Progenitor cell of endocrine pancreas (in vitro differentiated cells): ENCODE data around the gene H1-8. TPM values are rescaled to one million over a fixed set of nuclear protein-coding genes. Genes with fewer than 3 reads are reported as not detected.
"Not testable (repeated sequence)": the region's sequence is repeated elsewhere in the genome, so short reads cannot be mapped to it uniquely, and the experiment has no call there.

ENCODE experiments used
- DNase-seq: peaks from one replicate; pipeline ENCODE4 v3.0.0; 2021; ENCODE audit warnings: low spot score; ENCODE audit not compliant: unreplicated experiment
- H3K27ac Mint-ChIP-seq: 2 replicates; pipeline ENCODE4 v1.8.0; 2021; ENCODE audit warnings: mild to moderate bottlenecking, moderate library complexity, mixed read lengths
- H3K27me3 Mint-ChIP-seq: 2 replicates; pipeline ENCODE4 v1.8.0; 2021; ENCODE audit warnings: mixed read lengths
- H3K36me3 Mint-ChIP-seq: 2 replicates; pipeline ENCODE4 v1.8.0; 2022; ENCODE audit warnings: mixed read lengths; ENCODE audit not compliant: insufficient read depth
- H3K4me1 Mint-ChIP-seq: 2 replicates; pipeline ENCODE4 v1.8.0; 2021; ENCODE audit warnings: low read depth, mixed read lengths
- H3K4me3 Mint-ChIP-seq: 2 replicates; pipeline ENCODE4 v1.8.0; 2021; ENCODE audit warnings: low read depth, mild to moderate bottlenecking, moderate library complexity, mixed read lengths
- H3K9me3 Mint-ChIP-seq: 2 replicates; pipeline ENCODE4 v1.8.0; 2021; ENCODE audit warnings: low read depth, mixed read lengths
- long read RNA-seq: library from polyadenylated mRNA; unstranded; transcript quantifications from one replicate; pipeline ENCODE4 v2.0.0, GENCODE V29; 2020
- total RNA-seq: library from RNA; stranded (reverse); gene quantifications from 2 replicates; pipeline ENCODE4 v1.2.1, GENCODE V29; 2021
- TF ChIP-seq, protein P1 (sequence below): fragments of 200-600 bp; sonication (generic); IDR thresholded peaks from one replicate; pipeline ENCODE4 v1.5.0; 2021; ENCODE audit warnings: antibody characterized with exemption, mild to moderate bottlenecking; ENCODE audit not compliant: unreplicated experiment

The H1-8 gene, protein sequence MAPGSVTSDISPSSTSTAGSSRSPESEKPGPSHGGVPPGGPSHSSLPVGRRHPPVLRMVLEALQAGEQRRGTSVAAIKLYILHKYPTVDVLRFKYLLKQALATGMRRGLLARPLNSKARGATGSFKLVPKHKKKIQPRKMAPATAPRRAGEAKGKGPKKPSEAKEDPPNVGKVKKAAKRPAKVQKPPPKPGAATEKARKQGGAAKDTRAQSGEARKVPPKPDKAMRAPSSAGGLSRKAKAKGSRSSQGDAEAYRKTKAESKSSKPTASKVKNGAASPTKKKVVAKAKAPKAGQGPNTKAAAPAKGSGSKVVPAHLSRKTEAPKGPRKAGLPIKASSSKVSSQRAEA
- total RNA-seq: not detected in 2 replicates
- long read RNA-seq: 0 reads

DNA sequence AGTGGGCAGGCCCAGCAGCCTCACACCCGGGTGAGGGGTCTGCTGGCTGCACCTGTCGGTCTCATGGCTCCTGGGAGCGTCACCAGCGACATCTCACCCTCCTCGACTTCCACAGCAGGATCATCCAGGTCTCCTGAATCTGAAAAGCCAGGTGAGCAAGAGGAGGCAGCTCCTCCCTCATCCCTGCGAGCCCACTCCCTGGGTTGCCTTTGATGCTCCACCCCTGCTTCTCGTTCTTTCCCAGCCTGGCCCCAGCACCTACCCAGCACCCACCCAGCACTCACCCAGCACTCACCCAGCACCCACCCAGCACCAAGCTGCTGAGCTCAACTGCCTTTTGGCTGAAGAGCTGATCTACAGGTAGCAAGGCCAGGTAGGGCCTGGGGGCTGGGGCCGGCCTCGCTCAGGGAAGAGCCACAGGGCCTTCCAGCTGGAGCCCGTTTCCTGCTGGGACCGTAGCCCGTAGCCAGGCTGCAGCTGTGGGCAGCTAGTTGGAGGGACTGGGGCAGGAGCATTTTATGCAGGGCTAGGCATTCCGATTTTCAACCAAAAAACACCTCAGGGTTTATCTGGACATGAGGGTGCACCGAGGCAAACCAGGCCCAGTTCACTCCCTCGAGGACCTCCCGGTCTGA lies at the start of gene H1-8:
Gene H1-8, plus strand, starts transcription at position 20 of the 635 bp plus-strand sequence. Its CDS starts 44 bp downstream, at position 64.
- Mint-ChIP-seq H3K27me3 (peaks cover 2% of the 10 kb centered on the region), H3K9me3 (no peaks in the 10 kb centered on the region), H3K4me3 (no peak within 1 kb of the TSS), H3K36me3 (no peaks in the 10 kb centered on the region), H3K4me1 (no peaks in the 10 kb centered on the region), H3K27ac (no peak within 1 kb of the TSS)
- DNase-seq: no peak
- TF ChIP-seq, protein P1, sequence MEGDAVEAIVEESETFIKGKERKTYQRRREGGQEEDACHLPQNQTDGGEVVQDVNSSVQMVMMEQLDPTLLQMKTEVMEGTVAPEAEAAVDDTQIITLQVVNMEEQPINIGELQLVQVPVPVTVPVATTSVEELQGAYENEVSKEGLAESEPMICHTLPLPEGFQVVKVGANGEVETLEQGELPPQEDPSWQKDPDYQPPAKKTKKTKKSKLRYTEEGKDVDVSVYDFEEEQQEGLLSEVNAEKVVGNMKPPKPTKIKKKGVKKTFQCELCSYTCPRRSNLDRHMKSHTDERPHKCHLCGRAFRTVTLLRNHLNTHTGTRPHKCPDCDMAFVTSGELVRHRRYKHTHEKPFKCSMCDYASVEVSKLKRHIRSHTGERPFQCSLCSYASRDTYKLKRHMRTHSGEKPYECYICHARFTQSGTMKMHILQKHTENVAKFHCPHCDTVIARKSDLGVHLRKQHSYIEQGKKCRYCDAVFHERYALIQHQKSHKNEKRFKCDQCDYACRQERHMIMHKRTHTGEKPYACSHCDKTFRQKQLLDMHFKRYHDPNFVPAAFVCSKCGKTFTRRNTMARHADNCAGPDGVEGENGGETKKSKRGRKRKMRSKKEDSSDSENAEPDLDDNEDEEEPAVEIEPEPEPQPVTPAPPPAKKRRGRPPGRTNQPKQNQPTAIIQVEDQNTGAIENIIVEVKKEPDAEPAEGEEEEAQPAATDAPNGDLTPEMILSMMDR: no peak

DNA sequence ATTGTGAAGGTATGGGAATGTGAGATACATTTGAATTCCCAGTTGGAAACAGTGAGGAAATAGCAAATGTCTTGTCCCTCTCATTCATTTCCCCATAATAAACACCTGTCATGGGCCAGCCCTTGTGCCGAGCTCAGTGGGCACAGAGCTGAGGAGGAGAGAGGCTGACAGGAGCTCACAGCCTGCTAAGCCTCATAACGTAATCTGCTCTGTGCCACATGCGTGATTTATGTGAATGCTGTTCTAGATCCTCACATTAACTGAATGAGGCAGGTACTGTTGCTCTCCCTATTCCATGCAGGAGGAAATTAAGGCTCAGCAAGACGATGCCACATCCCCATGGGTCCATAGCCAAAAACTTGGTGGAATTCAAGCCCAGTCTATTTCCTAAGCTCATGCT lies 49.8 kb upstream of the H1-8 start:
- no peaks in the 10 kb centered on the region for H3K27me3 Mint-ChIP-seq
- H3K4me1 Mint-ChIP-seq: peaks cover 17% of the 10 kb centered on the region
- no peak overlapping the region for H3K27ac Mint-ChIP-seq
- no peak overlapping the region for H3K4me3 Mint-ChIP-seq
- H3K9me3 Mint-ChIP-seq: no peaks in the 10 kb centered on the region
- DNase-seq: no peak
- TF ChIP-seq, protein P1: no peak
- H3K36me3 Mint-ChIP-seq: peaks cover 18% of the 10 kb centered on the region

DNA sequence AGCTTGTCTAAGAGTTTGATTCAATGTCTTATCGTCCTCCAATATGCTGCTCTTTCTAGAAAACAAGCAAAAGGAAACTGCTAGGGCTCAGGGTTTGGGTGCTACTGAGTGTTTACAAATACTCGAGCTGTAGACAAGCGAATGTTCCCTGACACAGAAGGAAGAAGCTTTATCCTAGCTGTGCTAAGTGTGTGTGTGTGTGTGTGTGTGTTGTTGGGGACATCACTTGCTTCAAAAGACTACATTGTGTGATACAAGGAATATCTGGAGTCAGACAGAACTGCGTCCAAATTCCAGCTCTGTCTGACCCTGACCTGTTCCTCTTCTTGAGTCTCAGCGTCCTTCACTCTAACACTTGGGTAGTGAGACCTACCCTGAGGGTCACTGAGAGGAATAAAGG lies 48.5 kb upstream of the H1-8 start:
- not testable (repeated sequence) for H3K27me3 Mint-ChIP-seq, H3K9me3 Mint-ChIP-seq, H3K4me3 Mint-ChIP-seq, DNase-seq
- H3K27ac Mint-ChIP-seq: peak overlapping the region; percentile 67
- H3K4me1 Mint-ChIP-seq: peaks cover 22% of the 10 kb centered on the region
- peaks cover 18% of the 10 kb centered on the region for H3K36me3 Mint-ChIP-seq

DNA sequence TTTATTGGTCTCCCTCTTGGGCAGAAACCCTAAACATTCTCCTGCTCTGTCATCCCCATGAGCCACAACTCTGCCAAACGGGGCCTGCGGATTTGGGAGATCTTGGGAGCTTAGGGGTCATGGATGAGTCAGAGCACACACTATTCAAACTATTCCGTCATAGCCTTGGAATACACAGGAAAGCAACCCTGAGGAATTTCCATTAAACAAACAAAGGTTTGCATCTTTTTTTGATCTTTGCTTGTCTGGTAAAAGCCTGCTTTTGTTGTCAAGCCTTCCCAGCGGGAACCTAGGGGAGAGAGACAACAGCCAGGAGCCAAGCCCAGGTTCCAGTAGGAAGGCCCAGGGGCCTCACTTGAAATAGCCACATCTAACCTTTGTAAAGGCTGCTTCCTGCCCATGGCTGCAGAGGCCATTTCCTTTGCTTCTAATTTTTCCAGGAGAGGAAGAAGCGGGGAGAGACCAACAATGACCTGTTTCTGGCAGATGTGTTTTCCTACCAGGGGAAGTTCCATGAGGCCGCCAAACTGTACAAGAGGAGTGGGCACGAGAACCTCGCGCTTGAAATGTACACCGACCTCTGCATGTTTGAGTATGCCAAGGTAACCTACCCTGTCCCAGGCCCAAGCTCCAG lies 47.9 kb upstream of the H1-8 start:
- not testable (repeated sequence) for H3K27me3 Mint-ChIP-seq, H3K4me3 Mint-ChIP-seq, DNase-seq, H3K9me3 Mint-ChIP-seq
- Mint-ChIP-seq H3K4me1 (peaks cover 22% of the 10 kb centered on the region), H3K27ac (peak overlapping the region; percentile 67), H3K36me3 (peaks cover 21% of the 10 kb centered on the region)

DNA sequence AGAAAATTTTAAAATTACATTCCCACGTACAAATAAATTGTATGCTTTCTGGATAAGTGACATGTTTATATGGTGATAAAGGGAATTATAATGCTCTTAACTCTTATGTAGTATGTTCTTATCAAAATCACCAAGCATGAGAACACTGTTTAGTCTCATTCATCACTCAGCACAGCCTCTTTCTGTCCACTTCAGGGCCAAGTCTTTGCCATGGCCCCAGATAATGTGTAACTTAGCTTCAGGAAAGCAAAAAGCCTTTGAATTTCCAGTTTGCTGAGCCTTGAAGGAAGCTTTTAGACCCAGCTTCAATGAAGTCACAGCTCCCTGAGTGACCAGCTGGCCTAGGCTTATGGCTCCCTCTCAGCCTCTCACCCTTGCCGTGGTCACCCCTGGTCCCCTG lies 45.1 kb upstream of the H1-8 start:
- H3K9me3 Mint-ChIP-seq, H3K27me3 Mint-ChIP-seq, H3K4me3 Mint-ChIP-seq, DNase-seq: not testable (repeated sequence)
- Mint-ChIP-seq H3K36me3 (peaks cover 21% of the 10 kb centered on the region), H3K27ac (peak overlapping the region; percentile 94), H3K4me1 (peaks cover 23% of the 10 kb centered on the region)

DNA sequence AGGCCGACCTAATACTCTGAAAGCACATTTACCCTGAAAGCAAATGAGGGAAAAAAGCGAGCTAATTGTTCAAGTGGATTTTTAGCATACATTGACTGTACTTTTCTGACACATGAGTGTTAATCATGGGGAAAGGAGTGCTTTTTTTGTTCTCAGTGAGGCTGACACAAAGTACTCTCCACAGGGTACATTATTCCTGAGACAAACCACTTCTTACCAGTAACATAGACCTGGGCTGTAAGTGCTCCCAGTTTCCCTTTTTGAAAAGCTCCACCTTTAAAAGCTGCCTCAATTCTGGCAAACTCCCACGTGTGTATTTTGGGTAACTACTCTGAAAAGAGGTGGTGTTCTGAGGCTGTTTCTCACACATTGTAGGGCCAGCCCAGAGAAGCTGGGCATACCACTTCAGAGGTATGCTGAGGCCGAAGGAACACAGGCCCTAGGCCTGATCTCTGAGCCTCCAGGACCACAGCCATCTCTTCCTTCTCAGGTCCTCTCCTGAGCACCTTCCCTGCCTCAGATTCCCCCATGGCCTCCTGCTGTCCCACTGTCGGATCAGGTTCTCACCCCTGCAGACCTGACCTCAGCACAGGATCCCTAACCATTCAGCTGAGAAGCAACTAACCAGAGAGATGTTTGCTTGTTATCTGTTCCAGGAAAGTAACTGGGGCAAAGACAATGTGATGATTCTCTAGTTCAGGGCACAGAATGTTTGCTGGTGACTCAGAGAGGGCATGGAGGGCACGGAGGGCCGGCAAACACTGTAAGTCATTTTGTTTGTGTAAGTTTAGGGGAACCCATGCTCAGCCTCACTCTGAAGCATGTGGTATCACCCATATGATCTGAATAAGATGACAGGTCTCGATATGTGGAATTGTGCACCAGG lies 44.1 kb upstream of the H1-8 start:
- DNase-seq, H3K4me3 Mint-ChIP-seq, H3K9me3 Mint-ChIP-seq, H3K27me3 Mint-ChIP-seq: not testable (repeated sequence)
- peak overlapping the region; percentile 94 for H3K27ac Mint-ChIP-seq
- H3K4me1 Mint-ChIP-seq: peaks cover 23% of the 10 kb centered on the region
- H3K36me3 Mint-ChIP-seq: peaks cover 18% of the 10 kb centered on the region

DNA sequence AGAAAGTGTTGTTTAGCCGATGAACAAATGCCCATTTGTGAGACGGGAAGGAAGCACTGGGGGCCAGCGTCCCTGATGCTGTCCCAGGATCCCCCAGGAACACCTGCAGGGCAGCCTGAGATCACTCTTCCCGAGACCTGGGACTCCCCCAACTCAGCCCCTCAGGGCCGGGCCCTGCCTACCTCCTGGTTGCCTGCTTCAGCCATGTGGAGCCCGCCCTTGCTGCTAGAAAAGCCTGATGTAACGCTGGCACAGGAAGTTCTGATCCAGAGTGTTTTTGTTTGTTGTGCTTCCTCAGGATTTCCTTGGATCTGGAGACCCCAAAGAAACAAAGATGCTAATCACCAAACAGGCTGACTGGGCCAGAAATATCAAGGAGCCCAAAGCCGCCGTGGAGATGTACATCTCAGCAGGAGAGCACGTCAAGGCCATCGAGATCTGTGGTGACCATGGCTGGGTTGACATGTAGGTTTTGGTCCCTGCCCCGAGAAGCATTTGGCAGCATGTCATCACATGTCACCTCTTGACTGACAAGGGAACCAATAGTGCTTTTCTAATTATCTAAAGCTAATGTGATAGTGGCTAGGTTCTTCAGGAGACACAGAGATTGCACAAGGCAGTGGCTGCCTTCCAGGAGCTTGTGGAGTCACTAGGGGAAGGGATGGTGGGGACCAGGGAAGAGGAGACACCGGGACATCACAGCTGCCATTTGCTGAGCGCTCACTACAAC lies 43.2 kb upstream of the H1-8 start:
- not testable (repeated sequence) for H3K27me3 Mint-ChIP-seq, H3K9me3 Mint-ChIP-seq, H3K4me3 Mint-ChIP-seq, DNase-seq, H3K27ac Mint-ChIP-seq
- Mint-ChIP-seq H3K36me3 (peaks cover 21% of the 10 kb centered on the region), H3K4me1 (peaks cover 22% of the 10 kb centered on the region)
